Chondrocyte (in vitro differentiated cells): ENCODE measurements around the gene GPR155. TPM values are rescaled to one million over a fixed set of nuclear protein-coding genes. Genes with fewer than 3 reads are reported as not detected.

ENCODE experiments used
- DNase-seq: peaks from one replicate; pipeline ENCODE4 v3.0.0; 2021; ENCODE audit warnings: mixed read lengths, low spot score
- H3K27ac Mint-ChIP-seq: one replicate; pipeline ENCODE4 v1.8.0; 2021; ENCODE audit warnings: mild to moderate bottlenecking, moderate library complexity, mixed read lengths; ENCODE audit not compliant: unreplicated experiment
- H3K27me3 Mint-ChIP-seq: 2 replicates; pipeline ENCODE4 v1.8.0; 2021; ENCODE audit warnings: low read depth, mixed read lengths
- H3K36me3 Mint-ChIP-seq: 2 replicates; pipeline ENCODE4 v1.8.0; 2021; ENCODE audit warnings: low read depth, mixed read lengths
- H3K4me1 Mint-ChIP-seq: 2 replicates; pipeline ENCODE4 v1.8.0; 2021; ENCODE audit warnings: low read depth, mild to moderate bottlenecking, mixed read lengths
- H3K4me3 Mint-ChIP-seq: one replicate; pipeline ENCODE4 v1.8.0; 2021; ENCODE audit warnings: mild to moderate bottlenecking, moderate library complexity, mixed read lengths; ENCODE audit not compliant: unreplicated experiment
- H3K9me3 Mint-ChIP-seq: 2 replicates; pipeline ENCODE4 v1.8.0; 2021; ENCODE audit warnings: low read depth, mixed read lengths
- CTCF ChIP-seq: fragments of 200-600 bp; sonication (generic); IDR thresholded peaks from 2 replicates; pipeline ENCODE4 v1.5.0; 2021; ENCODE audit warnings: antibody characterized with exemption, mild to moderate bottlenecking, moderate library complexity
- total RNA-seq: library from RNA; stranded (reverse); gene quantifications from 3 replicates; pipeline ENCODE4 v1.2.1, GENCODE V29; 2021

GPR155 gene
- total RNA-seq, 1 donor from 2014 or later = 12.8 TPM

DNA sequence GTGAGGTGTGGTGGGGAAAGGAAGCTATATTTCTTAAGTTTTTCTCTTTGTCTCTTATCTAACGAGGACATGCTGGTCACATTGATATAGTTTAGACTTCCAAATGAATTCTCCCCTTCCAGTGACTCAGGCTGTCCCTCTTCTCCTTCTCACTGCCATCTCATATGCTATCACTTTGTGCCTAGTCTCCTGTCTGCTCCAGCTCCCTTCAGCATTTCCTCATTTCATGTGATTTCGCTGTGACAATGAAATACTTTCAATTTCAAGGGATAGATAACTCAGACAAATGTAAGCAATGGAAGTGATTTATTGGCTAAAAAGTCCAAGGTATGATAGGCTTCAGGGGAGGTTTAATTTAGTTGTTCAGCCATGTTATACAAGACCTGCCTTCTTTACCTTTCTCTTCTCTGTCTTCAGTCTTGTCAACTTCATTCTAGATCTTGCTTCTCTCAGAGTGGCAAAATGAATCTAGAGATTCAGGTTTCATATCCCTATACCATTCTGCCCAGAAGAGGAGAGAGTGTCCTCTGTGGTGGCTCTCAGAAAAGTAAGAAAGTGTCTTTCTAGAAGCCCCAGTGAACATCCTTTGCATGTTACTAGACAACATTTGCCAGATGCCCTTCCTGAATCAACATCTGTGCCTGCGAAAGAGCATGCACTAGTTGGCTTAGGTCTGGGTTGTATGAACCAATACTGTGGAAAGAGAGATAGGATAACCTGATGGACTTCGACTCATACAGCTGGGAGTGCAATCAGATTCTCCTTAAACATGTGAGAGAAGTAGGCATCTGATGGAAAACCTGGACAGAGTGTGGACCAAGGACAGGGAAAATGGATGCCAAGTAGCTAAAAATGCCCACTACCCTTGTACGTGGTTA, 29.9 kb upstream of the GPR155 start:
- Mint-ChIP-seq H3K9me3 (peaks cover 3% of the 10 kb centered on the region), H3K4me3 (no peak overlapping the region), H3K36me3 (no peaks in the 10 kb centered on the region), H3K4me1 (no peaks in the 10 kb centered on the region), H3K27ac (no peak overlapping the region), H3K27me3 (peaks cover 17% of the 10 kb centered on the region)
- DNase-seq = no peak
- no peak for TF ChIP-seq CTCF

DNA sequence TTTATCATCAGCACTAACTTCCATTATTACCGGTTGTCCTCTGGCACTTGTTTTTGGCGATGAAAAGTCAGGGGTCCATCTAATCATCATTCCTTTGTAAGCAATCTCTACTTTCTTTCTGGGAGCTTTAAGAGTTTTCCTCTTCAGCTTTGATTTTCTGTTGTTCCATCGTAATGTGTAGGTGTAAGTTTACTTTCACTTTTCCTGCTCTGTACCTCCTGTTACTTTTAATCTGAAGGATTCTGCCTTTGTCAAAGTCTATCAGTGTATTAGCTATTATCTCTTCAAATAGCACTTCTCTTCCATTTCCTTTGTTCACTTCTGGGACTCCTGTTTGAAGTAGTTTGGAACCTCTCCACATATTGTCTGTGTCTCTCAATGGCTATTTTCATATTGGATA, 25.5 kb upstream of the GPR155 start:
- no peak for DNase-seq
- no peak for TF ChIP-seq CTCF
- H3K36me3 Mint-ChIP-seq = peaks cover 6% of the 10 kb centered on the region
- no peak overlapping the region for H3K4me3 Mint-ChIP-seq
- no peaks in the 10 kb centered on the region for H3K4me1 Mint-ChIP-seq
- H3K27me3 Mint-ChIP-seq = peaks cover 3% of the 10 kb centered on the region
- peaks cover 22% of the 10 kb centered on the region for H3K9me3 Mint-ChIP-seq
- H3K27ac Mint-ChIP-seq = no peak overlapping the region

GRCh38 chr2:174511580-174512260, 24.9 kb upstream of the GPR155 start:
- H3K4me1 Mint-ChIP-seq = no peaks in the 10 kb centered on the region

DNA sequence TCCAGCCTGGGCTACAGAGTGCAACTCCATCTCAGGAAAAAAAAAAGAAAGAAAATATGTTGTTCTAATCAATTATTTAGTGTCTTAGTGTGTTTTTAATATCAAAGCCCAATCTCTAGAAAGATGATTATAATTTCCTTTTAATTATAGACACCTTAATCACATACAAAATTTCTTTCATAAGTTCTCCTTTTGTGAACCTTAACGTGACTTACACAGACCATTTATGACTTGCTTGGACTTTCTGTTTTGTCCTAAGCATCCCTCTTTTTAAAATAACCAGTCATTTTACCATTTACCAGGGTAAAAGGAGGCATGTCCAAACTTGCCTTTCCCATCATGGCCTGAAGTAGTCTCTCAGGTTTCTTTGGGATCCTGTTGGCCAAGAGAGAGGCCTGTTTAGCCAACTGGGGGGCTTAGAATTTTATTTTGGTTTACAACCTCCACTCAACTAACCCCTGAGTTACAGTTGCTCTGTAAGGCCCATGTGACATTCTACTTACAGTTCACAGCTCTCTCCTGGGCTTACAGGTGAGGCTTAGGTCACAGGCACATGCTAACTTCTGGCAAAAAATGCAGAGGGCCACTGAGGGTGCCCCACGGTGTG, 23.9 kb upstream of the GPR155 start:
- Mint-ChIP-seq H3K27ac (no peak overlapping the region), H3K36me3 (peaks cover 6% of the 10 kb centered on the region), H3K9me3 (peaks cover 22% of the 10 kb centered on the region), H3K4me3 (no peak overlapping the region), H3K27me3 (peaks cover 3% of the 10 kb centered on the region), H3K4me1 (no peaks in the 10 kb centered on the region)
- no peak for TF ChIP-seq CTCF
- no peak for DNase-seq

More at GRCh38 chr2:174511580-174512260, 24.9 kb upstream of the GPR155 start:
- Mint-ChIP-seq H3K36me3 (peaks cover 6% of the 10 kb centered on the region), H3K27me3 (peaks cover 3% of the 10 kb centered on the region), H3K4me3 (no peak overlapping the region), H3K27ac (no peak overlapping the region), H3K9me3 (peaks cover 22% of the 10 kb centered on the region)
- no peak for DNase-seq
- no peak for TF ChIP-seq CTCF

- no peaks in the 10 kb centered on the region for H3K4me1 Mint-ChIP-seq
- H3K27me3 Mint-ChIP-seq = peaks cover 2% of the 10 kb centered on the region
- H3K4me3 Mint-ChIP-seq = no peak overlapping the region
- TF ChIP-seq CTCF = no peak
- no peak for DNase-seq
- H3K36me3 Mint-ChIP-seq = no peaks in the 10 kb centered on the region
- H3K9me3 Mint-ChIP-seq = peaks cover 5% of the 10 kb centered on the region
- H3K27ac Mint-ChIP-seq = no peak overlapping the region
Observed at GRCh38 chr2:174503161-174503809, 16.5 kb upstream of the GPR155 start.
